OCI-LY7 (cell line): ENCODE results near the gene SCN10A.

Experiments used
- EZH2phosphoT487 ChIP-seq: fragments of 200-600 bp; sonication (generic); IDR thresholded peaks from 2 replicates; pipeline ENCODE4 v1.6.1; 2018; ENCODE audit warnings: low read depth, borderline replicate concordance, mild to moderate bottlenecking, mixed run types, antibody characterized with exemption, low read length, moderate library complexity, mixed read lengths
- TF ChIP-seq, protein P1 (sequence below): fragments of 200-600 bp; sonication (generic); conservative IDR thresholded peaks from 2 replicates; pipeline ENCODE4 v1.5.1; 2014; ENCODE audit warnings: mild to moderate bottlenecking, antibody characterized with exemption, low read length, moderate library complexity, mixed read lengths

DNA sequence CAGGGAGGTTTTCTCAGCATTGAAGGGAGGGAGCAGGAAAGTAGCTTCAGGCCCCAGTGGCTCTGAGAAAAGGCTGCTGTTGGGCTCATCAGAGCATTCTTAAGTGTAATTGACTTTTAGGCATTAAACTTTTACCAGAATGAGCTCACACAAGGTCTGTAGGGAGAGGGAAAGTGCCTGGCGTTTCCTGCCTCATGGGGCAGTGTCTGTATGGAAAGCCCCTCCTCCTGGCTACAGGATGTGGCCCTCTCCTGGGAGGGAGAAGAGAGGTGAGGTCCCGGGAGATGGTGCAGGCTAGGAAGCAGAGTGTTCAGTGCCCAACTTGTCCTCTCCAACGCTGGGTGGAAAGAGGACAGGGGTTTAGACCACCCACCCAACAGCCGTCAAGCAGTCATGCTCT, 21.3 kb upstream of the SCN10A start:
- TF ChIP-seq, protein P1, sequence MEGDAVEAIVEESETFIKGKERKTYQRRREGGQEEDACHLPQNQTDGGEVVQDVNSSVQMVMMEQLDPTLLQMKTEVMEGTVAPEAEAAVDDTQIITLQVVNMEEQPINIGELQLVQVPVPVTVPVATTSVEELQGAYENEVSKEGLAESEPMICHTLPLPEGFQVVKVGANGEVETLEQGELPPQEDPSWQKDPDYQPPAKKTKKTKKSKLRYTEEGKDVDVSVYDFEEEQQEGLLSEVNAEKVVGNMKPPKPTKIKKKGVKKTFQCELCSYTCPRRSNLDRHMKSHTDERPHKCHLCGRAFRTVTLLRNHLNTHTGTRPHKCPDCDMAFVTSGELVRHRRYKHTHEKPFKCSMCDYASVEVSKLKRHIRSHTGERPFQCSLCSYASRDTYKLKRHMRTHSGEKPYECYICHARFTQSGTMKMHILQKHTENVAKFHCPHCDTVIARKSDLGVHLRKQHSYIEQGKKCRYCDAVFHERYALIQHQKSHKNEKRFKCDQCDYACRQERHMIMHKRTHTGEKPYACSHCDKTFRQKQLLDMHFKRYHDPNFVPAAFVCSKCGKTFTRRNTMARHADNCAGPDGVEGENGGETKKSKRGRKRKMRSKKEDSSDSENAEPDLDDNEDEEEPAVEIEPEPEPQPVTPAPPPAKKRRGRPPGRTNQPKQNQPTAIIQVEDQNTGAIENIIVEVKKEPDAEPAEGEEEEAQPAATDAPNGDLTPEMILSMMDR, result no peak
- no peak for TF ChIP-seq EZH2phosphoT487
